LNCaP clone FGC (cell line): ENCODE measurements around the gene PRRX1.

ENCODE experiments used
- DNase-seq: peaks from one replicate; pipeline ENCODE4 v3.0.0-alpha.2; 2011; ENCODE audit warnings: low read depth
- H3K4me3 ChIP-seq: 2 replicates; pipeline ENCODE4 v1.5.1; 2011; ENCODE audit warnings: mild to moderate bottlenecking, low read depth, low read length, control low read depth
- TF ChIP-seq, protein P1 (sequence below): IDR thresholded peaks from 2 replicates; pipeline ENCODE4 v1.5.1; 2012; ENCODE audit warnings: mild to moderate bottlenecking; ENCODE audit not compliant: control insufficient read depth, insufficient read depth; ENCODE audit errors: extremely low read depth

The PRRX1 gene

DNA sequence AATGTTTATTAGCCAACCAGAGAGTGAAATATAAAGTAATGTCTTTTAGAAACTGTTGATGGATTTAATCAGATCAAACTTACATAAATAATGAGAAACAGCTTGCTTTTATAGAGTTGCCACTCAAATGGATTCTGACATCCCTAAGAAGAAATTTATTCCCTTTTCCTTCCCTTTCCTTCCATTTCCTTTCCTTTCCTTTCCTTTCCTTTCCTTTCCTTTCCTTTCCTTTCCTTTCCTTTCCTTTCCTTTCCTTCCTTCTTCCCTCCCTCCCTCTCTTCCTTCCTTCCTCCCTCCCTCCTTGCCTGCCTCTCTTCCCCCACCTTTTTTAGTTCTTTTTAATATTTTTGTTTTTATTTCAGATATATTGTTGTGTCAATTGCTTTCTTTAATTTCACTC, 27.3 kb downstream of the PRRX1 start:
- TF ChIP-seq, protein P1, sequence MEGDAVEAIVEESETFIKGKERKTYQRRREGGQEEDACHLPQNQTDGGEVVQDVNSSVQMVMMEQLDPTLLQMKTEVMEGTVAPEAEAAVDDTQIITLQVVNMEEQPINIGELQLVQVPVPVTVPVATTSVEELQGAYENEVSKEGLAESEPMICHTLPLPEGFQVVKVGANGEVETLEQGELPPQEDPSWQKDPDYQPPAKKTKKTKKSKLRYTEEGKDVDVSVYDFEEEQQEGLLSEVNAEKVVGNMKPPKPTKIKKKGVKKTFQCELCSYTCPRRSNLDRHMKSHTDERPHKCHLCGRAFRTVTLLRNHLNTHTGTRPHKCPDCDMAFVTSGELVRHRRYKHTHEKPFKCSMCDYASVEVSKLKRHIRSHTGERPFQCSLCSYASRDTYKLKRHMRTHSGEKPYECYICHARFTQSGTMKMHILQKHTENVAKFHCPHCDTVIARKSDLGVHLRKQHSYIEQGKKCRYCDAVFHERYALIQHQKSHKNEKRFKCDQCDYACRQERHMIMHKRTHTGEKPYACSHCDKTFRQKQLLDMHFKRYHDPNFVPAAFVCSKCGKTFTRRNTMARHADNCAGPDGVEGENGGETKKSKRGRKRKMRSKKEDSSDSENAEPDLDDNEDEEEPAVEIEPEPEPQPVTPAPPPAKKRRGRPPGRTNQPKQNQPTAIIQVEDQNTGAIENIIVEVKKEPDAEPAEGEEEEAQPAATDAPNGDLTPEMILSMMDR: no peak
- no peak overlapping the region for H3K4me3 ChIP-seq
- DNase-seq: no peak

DNA sequence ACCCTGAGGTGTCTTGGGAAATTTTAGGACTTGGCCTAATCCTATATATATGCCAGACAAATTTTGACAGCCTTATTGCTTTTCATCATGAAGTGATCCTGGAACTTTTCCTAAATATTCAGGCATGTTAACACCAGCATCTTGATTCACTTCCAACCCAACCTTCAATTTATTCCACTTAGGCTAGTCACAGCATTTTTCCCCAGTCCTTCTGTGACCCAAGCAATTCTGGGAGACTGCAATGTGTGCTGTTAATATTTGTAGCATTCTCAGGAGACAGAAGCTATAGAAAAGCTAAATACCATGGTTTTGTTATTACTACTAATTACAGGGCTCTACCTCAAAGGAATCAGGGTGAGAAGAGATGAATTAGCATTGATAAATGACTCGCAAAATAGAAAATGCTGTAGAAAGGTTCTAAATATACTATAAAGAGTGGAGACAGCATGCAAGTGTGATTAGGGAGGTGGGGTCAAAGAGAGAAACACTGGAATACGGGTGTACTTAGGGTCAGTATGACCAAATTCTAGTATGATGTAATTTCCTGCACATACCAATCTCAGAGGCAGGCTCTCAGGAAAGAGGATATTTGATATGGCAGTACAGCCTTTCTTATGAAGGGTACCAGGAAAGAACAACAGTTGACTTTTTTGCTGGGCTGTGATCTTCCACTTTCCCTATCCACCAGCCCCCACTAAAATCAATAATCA, 29.1 kb downstream of the PRRX1 start:
- TF ChIP-seq, protein P1: no peak
- H3K4me3 ChIP-seq: no peak overlapping the region
- no peak for DNase-seq

DNA sequence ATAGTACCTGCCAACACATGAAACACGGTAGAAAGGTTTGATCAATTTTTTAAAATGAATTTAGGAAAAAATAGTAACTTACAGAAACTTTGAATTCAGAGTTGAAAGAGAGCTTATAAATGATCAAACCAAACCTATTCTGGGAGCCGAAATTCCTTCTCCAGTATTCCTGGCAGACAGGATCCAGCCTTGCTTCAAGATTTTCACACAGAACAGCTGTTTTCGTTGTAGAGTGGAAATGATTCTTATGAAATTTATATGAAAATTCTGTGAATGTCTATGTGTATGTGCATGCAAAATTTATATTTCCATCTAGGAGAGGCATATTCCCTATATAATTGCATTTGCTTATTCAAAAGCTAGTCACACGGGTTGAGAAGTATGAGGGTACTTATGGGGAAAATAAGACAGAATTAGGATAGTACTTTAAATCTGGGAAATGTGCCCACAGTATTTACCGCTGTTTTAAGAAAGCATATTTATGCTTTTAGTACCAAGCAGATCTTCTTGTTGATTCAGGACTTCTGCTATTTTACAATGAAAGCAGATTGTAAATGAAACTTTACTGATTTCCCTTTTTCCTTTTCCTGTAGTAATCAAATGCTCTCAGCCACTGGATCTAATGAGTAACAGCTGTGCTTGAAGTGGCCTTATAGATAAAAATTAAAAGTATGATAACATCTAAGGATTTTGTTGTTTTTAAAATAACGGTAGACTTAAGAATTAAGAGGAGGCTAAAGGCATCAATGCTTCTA, 30.4 kb downstream of the PRRX1 start:
- H3K4me3 ChIP-seq: no peak overlapping the region
- TF ChIP-seq, protein P1: no peak
- DNase-seq: no peak

DNA sequence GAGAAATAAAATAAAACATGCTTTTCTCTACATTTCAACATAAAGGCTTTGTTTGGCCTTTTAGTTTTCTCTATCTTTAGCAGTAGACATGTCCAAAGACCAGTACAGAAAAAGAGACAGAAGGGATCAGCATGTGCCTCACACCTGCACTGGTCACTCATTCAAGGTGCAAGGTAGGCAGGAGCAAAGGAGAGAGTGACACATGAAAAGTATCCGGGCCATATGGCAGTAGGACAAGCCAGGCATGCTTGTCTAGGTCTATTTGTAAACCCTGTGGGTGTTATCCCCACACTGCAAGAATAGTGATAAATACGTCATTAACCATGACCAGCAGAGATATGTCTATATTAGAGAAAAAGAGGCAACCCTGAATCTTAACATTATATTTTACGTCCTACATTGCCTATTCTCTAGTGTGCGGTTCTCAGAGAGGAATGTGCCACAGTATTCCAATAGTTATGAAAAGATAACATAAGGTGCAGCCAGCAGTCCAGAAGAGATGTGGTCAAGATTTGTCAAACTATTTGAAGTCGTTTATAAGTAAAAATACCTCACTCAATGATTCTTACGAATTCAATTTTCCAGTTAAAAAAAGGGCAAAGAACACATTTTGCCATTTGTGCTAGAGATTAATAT, 32.1 kb downstream of the PRRX1 start:
- TF ChIP-seq, protein P1: no peak
- H3K4me3 ChIP-seq: no peak overlapping the region
- DNase-seq: no peak

DNA sequence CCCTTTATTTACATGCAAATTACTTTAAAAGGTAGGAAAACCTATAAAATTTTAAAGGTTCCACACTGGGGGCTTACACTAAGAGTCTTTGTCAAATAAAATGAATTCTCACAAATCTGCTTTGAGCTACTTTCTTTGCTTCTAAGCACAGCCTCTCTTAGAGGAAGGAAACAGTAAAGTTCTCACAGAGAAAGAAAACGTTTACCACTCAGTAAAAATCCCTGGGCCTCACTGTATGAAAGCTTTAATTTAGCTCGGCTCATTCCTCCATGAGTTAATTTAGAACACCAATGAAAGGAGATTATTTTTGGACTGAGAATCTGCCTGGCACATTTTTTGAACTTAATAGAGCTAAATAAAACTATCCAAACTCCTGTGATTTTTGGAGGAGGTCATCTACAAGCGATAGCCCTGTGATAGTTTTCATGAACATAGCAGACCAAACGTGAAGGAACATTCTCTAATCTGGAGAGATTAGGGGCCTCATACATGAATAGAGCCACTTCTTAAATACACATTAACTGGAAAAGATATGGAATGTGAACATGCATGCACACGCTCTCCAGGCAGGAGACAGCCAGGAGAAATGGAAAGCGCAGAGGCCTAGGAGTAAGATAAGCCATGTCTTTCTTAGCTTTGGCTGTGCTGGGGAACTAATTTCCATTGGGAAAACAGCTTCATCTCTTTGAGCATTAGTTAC, 32.8 kb downstream of the PRRX1 start:
- no peak for DNase-seq
- TF ChIP-seq, protein P1: no peak
- no peak overlapping the region for H3K4me3 ChIP-seq

DNA sequence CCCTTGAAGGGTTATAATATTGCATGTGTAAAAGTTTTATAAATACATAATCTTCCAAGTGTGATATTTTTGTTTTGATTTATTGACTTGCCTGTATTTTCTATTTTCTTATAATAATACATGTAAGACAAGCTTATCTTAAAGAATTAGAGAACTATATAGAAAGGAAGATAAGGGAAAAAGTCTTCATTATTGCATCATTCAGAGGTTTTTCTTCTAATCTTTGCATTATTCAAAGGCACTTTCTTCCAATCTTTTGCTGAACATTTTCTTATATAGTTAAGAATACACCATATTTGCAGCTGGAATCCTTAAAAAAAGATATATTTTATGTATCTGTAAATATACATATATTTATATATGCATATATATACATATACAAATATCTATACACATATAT, 33.4 kb downstream of the PRRX1 start:
- TF ChIP-seq, protein P1: no peak
- DNase-seq: no peak
- no peak overlapping the region for H3K4me3 ChIP-seq
